HG02642 (cell line): ENCODE measurements around the gene PRAC2.
"Not testable (repeated sequence)": the region's sequence is repeated elsewhere in the genome, so short reads cannot be mapped to it uniquely, and the experiment has no call there.

ENCODE experiments used
- ATAC-seq: cut with Tn5 transposase; IDR thresholded peaks from one replicate; pipeline ENCODE4 v1.9.1; 2021; ENCODE audit warnings: mild to moderate bottlenecking; ENCODE audit not compliant: unreplicated experiment, poor library complexity

The PRAC2 gene

GRCh38 chr17:48722915-48723422, at the start of gene PRAC2:
TSS of gene PRAC2 (plus strand) at chr17:48723185. CDS start at chr17:48724411, 1,226 bp downstream.
- ATAC-seq = no peak

- no peak for ATAC-seq
These were observed 45.9 kb upstream of the PRAC2 start for GRCh38 chr17:48676963-48677558.

GRCh38 chr17:48678141-48678971, 44.6 kb upstream of the PRAC2 start:
- peak; percentile 76 for ATAC-seq

GRCh38 chr17:48679385-48680096, 43.4 kb upstream of the PRAC2 start:
- no peak for ATAC-seq

GRCh38 chr17:48681609-48682008, 41.4 kb upstream of the PRAC2 start:
- no peak for ATAC-seq

GRCh38 chr17:48690655-48691054, 32.3 kb upstream of the PRAC2 start:
- no peak for ATAC-seq

- ATAC-seq = no peak
These were observed 30.9 kb upstream of the PRAC2 start for GRCh38 chr17:48692049-48692448.

GRCh38 chr17:48693178-48693577, 29.8 kb upstream of the PRAC2 start:
- no peak for ATAC-seq

GRCh38 chr17:48701864-48702532, 21.0 kb upstream of the PRAC2 start:
- ATAC-seq = no peak

GRCh38 chr17:48704361-48705248, 18.4 kb upstream of the PRAC2 start:
- no peak for ATAC-seq

GRCh38 chr17:48711128-48711527, 11.9 kb upstream of the PRAC2 start:
- no peak for ATAC-seq

- ATAC-seq = no peak
These were observed 7.2 kb upstream of the PRAC2 start for GRCh38 chr17:48715496-48716399.

- ATAC-seq = not testable (repeated sequence)
These were observed 6.4 kb upstream of the PRAC2 start for GRCh38 chr17:48716549-48716948.

GRCh38 chr17:48717367-48718226, 5.4 kb upstream of the PRAC2 start:
- ATAC-seq = no peak

- ATAC-seq = no peak
These were observed 4.7 kb upstream of the PRAC2 start for GRCh38 chr17:48718227-48718760.

- ATAC-seq = no peak
These were observed 4.0 kb upstream of the PRAC2 start for GRCh38 chr17:48718761-48719641.
